OCI-LY7 (cell line): ENCODE data around the gene SLC13A2. TPM values are rescaled to one million over a fixed set of nuclear protein-coding genes. Genes with fewer than 3 reads are reported as not detected.

Source experiments
- BruUV-seq: library from RNA; stranded (reverse); fragments of 400-500 nt; replicated peaks from 2 replicates; lab custom pipeline; 2021; lab: Mats Ljungman, UMichigan
- CTCF ChIA-PET: fragments of 300-600 bp; sonication (Branson Sonifier 250); formaldehyde crosslinking; loops from one replicate; lab custom pipeline; 2022; ENCODE audit warnings: antibody characterized with exemption; ENCODE audit not compliant: unreplicated experiment; lab: Charles Lee
- POLR2A ChIA-PET: fragments of 300-600 bp; sonication (Branson Sonifier 250); formaldehyde crosslinking; loops from one replicate; lab custom pipeline; 2022; ENCODE audit warnings: antibody characterized with exemption; lab: Charles Lee
- DNase-seq: peaks from one replicate; pipeline ENCODE4 v3.0.0-alpha.2; 2015; ENCODE audit warnings: low spot score
- H2AFZ ChIP-seq: fragments of 200-600 bp; sonication (generic), shearing (Covaris generic); 2 replicates; pipeline ENCODE4 v1.6.1; 2014; ENCODE audit warnings: mild to moderate bottlenecking, antibody characterized with exemption, low read length, moderate library complexity
- H3K27ac ChIP-seq: fragments of 200-600 bp; sonication (generic); 2 replicates; pipeline ENCODE4 v1.5.1; 2014; ENCODE audit warnings: mixed run types, low read depth, mild to moderate bottlenecking, moderate library complexity, low read length, inconsistent platforms; ENCODE audit not compliant: poor library complexity, severe bottlenecking
- H3K36me3 ChIP-seq: fragments of 200-600 bp; sonication (generic); 2 replicates; pipeline ENCODE4 v1.6.1; 2014; ENCODE audit warnings: mild to moderate bottlenecking, antibody characterized with exemption, low read length, moderate library complexity, mixed read lengths; ENCODE audit not compliant: insufficient read depth
- H3K4me1 ChIP-seq: fragments of 200-600 bp; sonication (generic); 2 replicates; pipeline ENCODE4 v1.5.1; 2014; ENCODE audit warnings: mild to moderate bottlenecking, low read length; ENCODE audit not compliant: insufficient read depth, poor library complexity, severe bottlenecking
- H3K4me2 ChIP-seq: fragments of 200-600 bp; sonication (generic); 2 replicates; pipeline ENCODE4 v1.6.1; 2014; ENCODE audit warnings: mild to moderate bottlenecking, low read length
- H3K4me3 ChIP-seq: fragments of 200-600 bp; sonication (generic); 2 replicates; pipeline ENCODE4 v1.5.1; 2014; ENCODE audit warnings: mild to moderate bottlenecking, low read depth, low read length; ENCODE audit not compliant: poor library complexity, severe bottlenecking
- H3K79me2 ChIP-seq: fragments of 200-600 bp; sonication (generic); 2 replicates; pipeline ENCODE4 v1.6.1; 2016; ENCODE audit warnings: low read depth, mild to moderate bottlenecking, low read length, moderate library complexity, mixed read lengths; ENCODE audit not compliant: insufficient read depth
- H3K9me2 ChIP-seq: fragments of 200-600 bp; sonication (generic); 2 replicates; pipeline ENCODE4 v1.6.1; 2016; ENCODE audit warnings: mild to moderate bottlenecking, low read length, mixed read lengths; ENCODE audit not compliant: insufficient read depth
- H3K9me3 ChIP-seq: fragments of 200-600 bp; sonication (generic); 2 replicates; pipeline ENCODE4 v1.6.1; 2014; ENCODE audit warnings: mild to moderate bottlenecking, mixed run types, low read length, mixed read lengths
- H4K20me1 ChIP-seq: fragments of 200-600 bp; sonication (generic); 2 replicates; pipeline ENCODE4 v1.6.1; 2014; ENCODE audit warnings: mild to moderate bottlenecking, antibody characterized with exemption, low read length, moderate library complexity, mixed read lengths; ENCODE audit not compliant: insufficient read depth
- CTCF ChIP-seq: fragments of 200-600 bp; sonication (generic); conservative IDR thresholded peaks from 2 replicates; pipeline ENCODE4 v1.5.1; 2014; ENCODE audit warnings: mild to moderate bottlenecking, antibody characterized with exemption, low read length, moderate library complexity, mixed read lengths
- EZH2phosphoT487 ChIP-seq: fragments of 200-600 bp; sonication (generic); IDR thresholded peaks from 2 replicates; pipeline ENCODE4 v1.6.1; 2018; ENCODE audit warnings: low read depth, borderline replicate concordance, mild to moderate bottlenecking, mixed run types, antibody characterized with exemption, low read length, moderate library complexity, mixed read lengths
- intact Hi-C: fragments of 100-400 bp; cut with micrococcal nuclease; formaldehyde crosslinking; loops from one replicate; pipeline ENCODE4 v1.10.0; 2022; ENCODE audit not compliant: unreplicated experiment
- total RNA-seq, 2 experiments: library from RNA; depleted of rRNA in 1 of 2; stranded (reverse); fragments of >200 nt in 1 of 2; shearing (Covaris generic) in 1 of 2; gene quantifications; 2 replicates each; pipeline ENCODE4 v1.2.3, GENCODE V29; 2014 to 2022

SLC13A2 gene
- total RNA-seq, 2 experiments from 2014 or later, result not detected

DNA sequence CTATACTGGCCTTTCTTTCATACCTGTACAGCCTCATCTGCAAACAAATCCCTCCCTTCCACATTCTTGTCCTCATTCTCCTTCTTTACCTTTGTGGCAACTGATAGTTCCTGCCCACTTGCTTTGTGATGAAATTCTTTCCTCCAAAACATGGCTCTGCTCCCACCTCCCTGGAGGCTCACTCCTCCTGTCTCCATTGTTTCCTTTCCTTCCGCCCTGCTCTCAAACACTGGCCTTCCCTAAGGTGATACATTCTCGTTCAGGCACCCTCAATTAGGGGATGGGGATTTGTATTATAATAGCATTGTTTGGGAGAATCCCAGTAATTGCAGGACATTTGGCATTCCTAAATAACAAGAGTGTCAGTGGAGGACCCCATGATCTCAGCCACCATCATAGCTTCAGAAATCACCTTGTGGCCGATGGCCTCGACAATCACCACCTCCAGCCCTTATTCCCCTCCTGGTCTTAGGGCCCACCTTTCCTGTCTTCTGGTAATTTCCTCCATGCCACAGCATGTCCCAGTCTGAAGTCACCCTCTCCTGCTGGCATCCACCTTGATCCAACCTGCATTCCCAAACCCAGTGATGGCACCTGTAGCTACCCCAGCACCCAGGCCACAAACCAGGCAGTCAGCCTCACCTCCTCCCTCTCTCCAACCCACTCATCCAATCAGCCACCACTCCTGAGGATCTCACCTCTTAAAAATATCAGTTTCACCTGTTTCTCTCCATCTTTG lies 71.1 kb downstream of the SLC13A2 start:
- no peak for TF ChIP-seq EZH2phosphoT487
- no peak for TF ChIP-seq CTCF
- no peak overlapping the region for H3K27ac ChIP-seq
- no peaks in the 10 kb centered on the region for H4K20me1 ChIP-seq
- no peak overlapping the region for H2AFZ ChIP-seq
- H3K4me3 ChIP-seq, result no peak overlapping the region
- H3K9me3 ChIP-seq, result no peaks in the 10 kb centered on the region
- BruUV-seq, result no TSS peak
- H3K4me2 ChIP-seq, result no peak overlapping the region
- intact Hi-C loops, result no loop called here
- H3K9me2 ChIP-seq, result no peaks in the 10 kb centered on the region
- no peaks in the 10 kb centered on the region for H3K36me3 ChIP-seq
- no peak for DNase-seq
- POLR2A ChIA-PET, result no interaction called here
- no peaks in the 10 kb centered on the region for H3K79me2 ChIP-seq
- CTCF ChIA-PET, result no interaction called here
- peaks cover 12% of the 10 kb centered on the region for H3K4me1 ChIP-seq

GRCh38 chr17:28545141-28545503 lies 71.7 kb downstream of the SLC13A2 start:
- Histone ChIP-seq H3K9me3 (no peaks in the 10 kb centered on the region), H3K27ac (no peak overlapping the region), H3K9me2 (no peaks in the 10 kb centered on the region), H3K4me2 (no peak overlapping the region), H2AFZ (no peak overlapping the region), H4K20me1 (no peaks in the 10 kb centered on the region), H3K4me1 (peaks cover 17% of the 10 kb centered on the region), H3K36me3 (no peaks in the 10 kb centered on the region), H3K4me3 (no peak overlapping the region), H3K79me2 (no peaks in the 10 kb centered on the region)
- ChIA-PET CTCF (no interaction called here), POLR2A (no interaction called here)
- no peak for DNase-seq
- no TSS peak for BruUV-seq
- TF ChIP-seq CTCF, result no peak
- TF ChIP-seq EZH2phosphoT487, result no peak
- intact Hi-C loops, result no loop called here

DNA sequence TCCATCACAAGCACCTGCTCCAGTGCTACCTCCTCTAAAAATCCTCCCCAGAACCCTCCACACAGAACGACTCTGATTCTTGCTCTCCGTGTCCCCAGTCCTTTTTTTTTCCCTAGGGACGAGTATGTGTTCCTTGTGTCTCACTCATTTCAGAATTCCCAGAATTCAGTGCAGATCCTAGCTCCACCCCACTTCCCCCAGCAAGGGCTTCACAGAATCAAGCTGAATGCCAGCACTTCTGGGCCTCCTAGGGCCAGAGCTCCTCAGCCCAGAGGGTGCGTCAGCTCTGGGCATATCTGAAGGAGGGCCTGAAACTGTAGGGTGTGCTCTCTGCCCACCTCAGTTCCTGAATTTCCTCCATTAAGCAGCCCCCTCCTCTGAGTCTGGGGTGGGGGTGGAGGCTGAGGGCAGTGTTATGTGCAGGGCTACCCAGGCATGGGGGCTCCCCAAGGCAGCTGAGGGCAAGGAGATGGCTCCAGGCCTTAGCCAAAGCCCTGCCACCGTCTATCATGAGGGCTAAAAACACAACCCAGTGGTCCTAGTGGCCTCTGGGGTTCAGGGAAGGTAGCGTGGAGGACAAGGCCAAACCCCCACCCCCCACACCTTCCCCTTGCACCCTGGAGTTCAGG lies 72.5 kb downstream of the SLC13A2 start:
- Histone ChIP-seq H4K20me1 (no peaks in the 10 kb centered on the region), H3K9me3 (no peaks in the 10 kb centered on the region), H3K4me3 (no peak overlapping the region), H3K36me3 (no peaks in the 10 kb centered on the region), H3K27ac (no peak overlapping the region), H3K4me1 (peaks cover 19% of the 10 kb centered on the region), H2AFZ (no peak overlapping the region), H3K4me2 (no peak overlapping the region), H3K79me2 (no peaks in the 10 kb centered on the region), H3K9me2 (no peaks in the 10 kb centered on the region)
- CTCF ChIA-PET, result no interaction called here
- BruUV-seq, result no TSS peak
- POLR2A ChIA-PET, result no interaction called here
- no peak for DNase-seq
- TF ChIP-seq EZH2phosphoT487, result no peak
- no peak for TF ChIP-seq CTCF
- intact Hi-C loops, result no loop called here
